ENCODE results near the gene ANO3. TPM values are rescaled to one million over a fixed set of nuclear protein-coding genes. Genes with fewer than 3 reads are reported as not detected.

Gene ANO3
- total RNA-seq, 3 donors from 2014 or later (not counting 1 experiment from before 2014, with no cell fraction given), result not detected

GRCh38 chr11:26319906-26320305 is 12.0 kb upstream of the ANO3 start:
- H3K27me3 ChIP-seq (ENCODE audit: control insufficient read depth, insufficient read depth, low read length), result no peaks in the 10 kb centered on the region
- no peak overlapping the region for H3K4me3 ChIP-seq (ENCODE audit: low read length)
- H3K9me3 Mint-ChIP-seq, result peaks cover 3 to 6% of the 10 kb centered on the region in 2 donors
- no peaks in the 10 kb centered on the region for H3K9me3 ChIP-seq (ENCODE audit: control insufficient read depth, insufficient read depth, low read length)
- DNase-seq (no peak), ATAC-seq (no peak)
- no peaks in the 10 kb centered on the region for H3K27me3 Mint-ChIP-seq (ENCODE audit: low read depth in 2 of 2)
- H3K36me3 ChIP-seq (ENCODE audit: control insufficient read depth, insufficient read depth, low read length), result no peaks in the 10 kb centered on the region
- no peak for TF ChIP-seq CTCF (IDR thresholded peaks at IDR 0.05)
- no peak overlapping the region for H3K27ac Mint-ChIP-seq
- no peaks in the 10 kb centered on the region for H3K4me1 ChIP-seq (ENCODE audit: control insufficient read depth, insufficient read depth, low read length)
- H3K36me3 Mint-ChIP-seq, result no peaks in the 10 kb centered on the region
- intact Hi-C loops (cut with micrococcal nuclease), result no loop called here
- 43% methylated on average over 2 of the region's 2 CpGs for WGBS (ENCODE audit: insufficient coverage)
- H3K4me3 Mint-ChIP-seq, result no peak overlapping the region
- H3K4me1 Mint-ChIP-seq, result no peaks in the 10 kb centered on the region
- no peak overlapping the region for H3K27ac ChIP-seq (ENCODE audit: low read length)

- H3K4me1 ChIP-seq (ENCODE audit: control insufficient read depth, insufficient read depth, low read length), result no peaks in the 10 kb centered on the region
- H3K36me3 ChIP-seq (ENCODE audit: control insufficient read depth, insufficient read depth, low read length), result no peaks in the 10 kb centered on the region
- ATAC-seq, result no peak
- intact Hi-C loops (cut with micrococcal nuclease), result no loop called here
- TF ChIP-seq CTCF (IDR thresholded peaks at IDR 0.05), result no peak
- no peaks in the 10 kb centered on the region for H3K9me3 ChIP-seq (ENCODE audit: control insufficient read depth, insufficient read depth, low read length)
- Mint-ChIP-seq H3K4me1 (no peaks in the 10 kb centered on the region), H3K4me3 (no peak overlapping the region), H3K36me3 (no peaks in the 10 kb centered on the region), H3K27me3 (ENCODE audit: low read depth in 2 of 2) (no peaks in the 10 kb centered on the region), H3K27ac (no peak overlapping the region), H3K9me3 (peaks cover 3 to 6% of the 10 kb centered on the region in 2 donors)
- no peaks in the 10 kb centered on the region for H3K27me3 ChIP-seq (ENCODE audit: control insufficient read depth, insufficient read depth, low read length)
- no peak overlapping the region for H3K4me3 ChIP-seq (ENCODE audit: low read length)
- H3K27ac ChIP-seq (ENCODE audit: low read length), result no peak overlapping the region
- DNase-seq, result no peak
Measured at GRCh38 chr11:26321516-26321915, 10.4 kb upstream of the ANO3 start.

GRCh38 chr11:26322335-26323067 is 9.4 kb upstream of the ANO3 start:
- H3K9me3 Mint-ChIP-seq, result peaks cover 3 to 6% of the 10 kb centered on the region in 2 donors
- no peak for TF ChIP-seq CTCF (IDR thresholded peaks at IDR 0.05)
- no peak for ATAC-seq
- Histone ChIP-seq H3K4me3 (ENCODE audit: low read length) (no peak overlapping the region), H3K27ac (ENCODE audit: low read length) (no peak overlapping the region), H3K9me3 (ENCODE audit: control insufficient read depth, insufficient read depth, low read length) (no peaks in the 10 kb centered on the region), H3K36me3 (ENCODE audit: control insufficient read depth, insufficient read depth, low read length) (no peaks in the 10 kb centered on the region), H3K4me1 (ENCODE audit: control insufficient read depth, insufficient read depth, low read length) (no peaks in the 10 kb centered on the region), H3K27me3 (ENCODE audit: control insufficient read depth, insufficient read depth, low read length) (no peaks in the 10 kb centered on the region)
- intact Hi-C loops (cut with micrococcal nuclease), result no loop called here
- H3K27ac Mint-ChIP-seq, result no peak overlapping the region
- no peak for DNase-seq
- H3K4me3 Mint-ChIP-seq, result no peak overlapping the region
- no peaks in the 10 kb centered on the region for H3K27me3 Mint-ChIP-seq (ENCODE audit: low read depth in 2 of 2)
- H3K4me1 Mint-ChIP-seq, result no peaks in the 10 kb centered on the region
- WGBS (ENCODE audit: insufficient coverage), result no CpG with 5 or more reads among the region's 1 CpG
- H3K36me3 Mint-ChIP-seq, result no peaks in the 10 kb centered on the region

- H3K4me1 Mint-ChIP-seq, result no peaks in the 10 kb centered on the region
- Histone ChIP-seq H3K27me3 (ENCODE audit: control insufficient read depth, insufficient read depth, low read length) (no peaks in the 10 kb centered on the region), H3K27ac (ENCODE audit: low read length) (no peak overlapping the region), H3K4me1 (ENCODE audit: control insufficient read depth, insufficient read depth, low read length) (no peaks in the 10 kb centered on the region), H3K9me3 (ENCODE audit: control insufficient read depth, insufficient read depth, low read length) (no peaks in the 10 kb centered on the region), H3K4me3 (ENCODE audit: low read length) (no peak overlapping the region), H3K36me3 (ENCODE audit: control insufficient read depth, insufficient read depth, low read length) (no peaks in the 10 kb centered on the region)
- no peak overlapping the region for H3K4me3 Mint-ChIP-seq
- no peak for TF ChIP-seq CTCF (IDR thresholded peaks at IDR 0.05)
- H3K9me3 Mint-ChIP-seq, result peaks cover 0 to 7% of the 10 kb centered on the region in 2 donors
- no peak for DNase-seq
- no peak for ATAC-seq
- intact Hi-C loops (cut with micrococcal nuclease), result no loop called here
- no peaks in the 10 kb centered on the region for H3K36me3 Mint-ChIP-seq
- H3K27ac Mint-ChIP-seq, result no peak overlapping the region
- H3K27me3 Mint-ChIP-seq (ENCODE audit: low read depth in 2 of 2), result no peaks in the 10 kb centered on the region
Measured at GRCh38 chr11:26323837-26324236, 8.1 kb upstream of the ANO3 start.

Measured in natural killer cell (primary cell).